IPS-20b (cell line): ENCODE results near the gene RALGPS1.
"Not testable (repeated sequence)": the region's sequence is repeated elsewhere in the genome, so short reads cannot be mapped to it uniquely, and the experiment has no call there.

Experiments
- H3K27ac ChIP-seq: one replicate; pipeline ENCODE4 v1.5.1; 2013; ENCODE audit warnings: low read length
- H3K27me3 ChIP-seq: 2 replicates; pipeline ENCODE4 v1.6.1; 2013; ENCODE audit warnings: mild to moderate bottlenecking, low read length, inconsistent platforms; ENCODE audit not compliant: insufficient read depth
- H3K36me3 ChIP-seq: 2 replicates; pipeline ENCODE4 v1.6.1; 2013; ENCODE audit warnings: low read depth, mild to moderate bottlenecking, inconsistent platforms, low read length, moderate library complexity; ENCODE audit not compliant: insufficient read depth
- H3K4me1 ChIP-seq: 2 replicates; pipeline ENCODE4 v1.6.1; 2013; ENCODE audit warnings: mild to moderate bottlenecking, control low read depth, inconsistent platforms, low read length, moderate library complexity; ENCODE audit not compliant: insufficient read depth
- H3K4me3 ChIP-seq: 2 replicates; pipeline ENCODE4 v1.5.1; 2013; ENCODE audit warnings: mild to moderate bottlenecking, low read length, inconsistent platforms
- H3K9ac ChIP-seq: 2 replicates; pipeline ENCODE4 v1.6.1; 2013; ENCODE audit warnings: low read depth, mild to moderate bottlenecking, inconsistent platforms, low read length, moderate library complexity
- H3K9me3 ChIP-seq: 2 replicates; pipeline ENCODE4 v1.6.1; 2013; ENCODE audit warnings: mild to moderate bottlenecking, low read depth, low read length, inconsistent platforms; ENCODE audit not compliant: insufficient read depth

The RALGPS1 gene

DNA sequence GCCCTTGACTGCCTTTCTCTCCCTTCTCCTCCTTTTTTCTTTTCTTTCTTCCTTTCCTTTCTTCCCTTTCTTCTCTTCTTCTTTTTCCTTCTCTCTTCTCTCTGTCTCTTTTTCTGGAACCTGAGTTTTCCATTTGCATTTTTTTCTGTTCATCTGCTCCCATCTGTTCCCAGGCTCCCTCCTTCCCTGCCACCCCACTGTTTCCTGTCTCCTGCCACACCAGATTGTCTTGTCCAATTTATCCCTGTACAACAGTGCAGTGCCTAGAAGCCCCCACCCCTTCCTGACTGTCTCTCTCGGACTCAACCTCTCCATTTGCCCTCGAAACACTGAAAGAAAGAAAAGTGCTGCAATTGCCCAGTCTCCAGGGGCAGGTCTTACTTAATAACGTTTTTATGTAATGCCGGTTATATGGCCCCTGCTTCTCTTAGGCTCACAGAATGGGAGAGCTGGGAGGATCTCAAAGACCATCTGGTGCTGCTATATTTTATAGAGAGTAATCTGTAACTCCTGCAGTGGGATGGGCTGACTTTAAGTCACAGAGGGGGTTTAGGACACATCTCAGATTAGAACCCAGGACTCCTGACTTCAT is 101.4 kb downstream of the RALGPS1 start:
- Histone ChIP-seq H3K36me3 (no peaks in the 10 kb centered on the region), H3K27ac (no peak overlapping the region), H3K4me1 (peaks cover 5% of the 10 kb centered on the region; the same call in 1 of the 2 replicates), H3K9me3 (no peaks in the 10 kb centered on the region), H3K27me3 (no peaks in the 10 kb centered on the region), H3K4me3 (no peak overlapping the region), H3K9ac (no peak overlapping the region)

DNA sequence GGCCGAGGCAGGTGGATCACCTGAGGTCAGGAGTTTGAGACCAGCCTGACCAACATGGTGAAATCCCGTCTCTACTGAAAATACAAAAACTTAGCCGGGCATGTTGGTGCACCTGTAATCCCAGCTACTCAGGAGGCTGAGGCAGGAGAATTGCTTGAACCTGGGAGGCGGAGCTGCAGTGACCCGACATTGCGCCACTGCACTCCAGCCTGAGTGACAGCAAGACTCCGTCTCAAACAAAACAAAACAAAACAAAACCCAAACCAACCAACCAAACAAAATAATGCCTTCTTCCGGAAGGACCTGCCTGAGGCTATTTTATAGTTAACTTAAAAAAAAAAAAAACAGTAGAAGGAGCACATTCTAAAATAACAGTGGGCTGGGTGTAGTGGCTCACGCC is 103.4 kb downstream of the RALGPS1 start:
- not testable (repeated sequence) for H3K27me3 ChIP-seq, H3K9me3 ChIP-seq, H3K9ac ChIP-seq, H3K36me3 ChIP-seq, H3K27ac ChIP-seq, H3K4me1 ChIP-seq, H3K4me3 ChIP-seq

DNA sequence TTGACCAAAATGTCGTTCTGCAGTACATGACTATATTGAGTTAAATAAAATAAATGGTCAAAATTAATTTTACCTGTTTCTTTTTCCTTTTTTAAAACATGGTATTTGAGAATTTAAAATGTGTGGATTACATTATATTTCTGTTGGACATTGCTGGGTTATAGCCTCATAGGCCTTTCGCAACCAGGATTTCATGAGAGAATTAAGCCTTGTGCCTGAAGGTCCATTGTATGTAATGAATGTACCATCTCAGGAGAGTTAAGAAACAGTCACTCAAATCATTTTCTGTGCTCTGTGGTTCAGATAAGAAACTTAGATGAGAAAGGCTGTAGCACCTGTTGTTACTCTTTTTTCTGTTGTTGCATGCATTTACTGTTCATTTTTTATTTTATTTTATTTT is 104.4 kb downstream of the RALGPS1 start:
- H3K27ac ChIP-seq: no peak overlapping the region
- H3K4me1 ChIP-seq: peaks cover 5% of the 10 kb centered on the region; the same call in 1 of the 2 replicates
- H3K4me3 ChIP-seq: no peak overlapping the region
- no peaks in the 10 kb centered on the region for H3K9me3 ChIP-seq
- H3K9ac ChIP-seq: no peak overlapping the region
- no peaks in the 10 kb centered on the region for H3K27me3 ChIP-seq
- H3K36me3 ChIP-seq: no peaks in the 10 kb centered on the region

DNA sequence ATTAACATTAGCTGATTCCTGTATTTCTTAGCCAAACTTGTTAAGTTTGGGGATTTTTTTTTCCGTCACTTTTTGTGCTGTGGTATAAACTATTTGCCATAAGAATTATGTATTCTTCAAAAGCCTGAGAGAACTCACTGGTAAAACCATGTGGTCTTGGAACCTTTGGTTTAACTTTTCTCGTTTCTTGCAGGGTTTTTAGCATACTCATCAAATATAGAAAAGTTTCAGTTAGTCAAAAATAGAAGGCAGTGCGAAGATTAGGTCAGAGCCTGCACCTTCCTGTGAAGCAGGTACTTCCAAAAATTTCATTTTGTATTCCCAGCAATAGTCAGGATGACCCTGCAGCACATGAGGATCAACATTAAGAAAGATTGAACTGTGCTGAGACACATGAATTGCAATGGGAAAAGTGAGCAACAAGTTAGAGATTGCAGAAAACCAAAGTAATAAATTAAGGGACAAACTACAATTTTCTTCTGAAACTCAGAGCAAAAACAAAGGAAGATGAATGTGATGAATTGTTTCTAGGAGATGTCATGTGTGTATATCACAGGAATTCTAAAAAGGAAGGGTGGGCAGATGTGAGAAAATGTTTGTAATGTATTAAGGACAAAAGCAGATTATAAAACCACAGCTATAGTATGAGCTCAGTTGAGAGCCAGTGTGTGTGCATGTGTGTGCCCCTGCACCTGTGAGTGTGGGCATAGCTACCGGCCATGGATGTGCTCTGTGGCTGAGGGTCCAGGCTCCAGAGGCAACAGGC is 105.6 kb downstream of the RALGPS1 start:
- H3K27ac ChIP-seq: no peak overlapping the region
- no peak overlapping the region for H3K9ac ChIP-seq
- H3K36me3 ChIP-seq: no peaks in the 10 kb centered on the region
- no peaks in the 10 kb centered on the region for H3K27me3 ChIP-seq
- H3K4me3 ChIP-seq: no peak overlapping the region
- H3K9me3 ChIP-seq: no peaks in the 10 kb centered on the region
- peaks cover 1% of the 10 kb centered on the region; the same call in 1 of the 2 replicates for H3K4me1 ChIP-seq

DNA sequence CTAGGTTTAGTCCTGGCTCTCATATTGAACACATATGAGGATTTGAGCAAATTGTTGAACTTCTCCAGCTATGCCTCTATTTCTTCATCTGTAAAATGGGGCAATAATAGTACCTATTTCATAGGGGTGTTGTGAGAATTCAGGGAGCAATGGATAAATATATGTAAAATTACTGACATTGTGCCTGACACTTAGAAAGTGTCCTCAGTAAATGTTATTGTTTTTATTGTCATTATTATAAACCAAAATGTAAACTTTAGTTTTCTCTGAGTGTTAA is 106.2 kb downstream of the RALGPS1 start:
- H3K27me3 ChIP-seq: no peaks in the 10 kb centered on the region
- H3K9ac ChIP-seq: no peak overlapping the region
- no peak overlapping the region for H3K27ac ChIP-seq
- no peaks in the 10 kb centered on the region for H3K4me1 ChIP-seq
- no peaks in the 10 kb centered on the region for H3K9me3 ChIP-seq
- no peaks in the 10 kb centered on the region for H3K36me3 ChIP-seq
- H3K4me3 ChIP-seq: no peak overlapping the region

DNA sequence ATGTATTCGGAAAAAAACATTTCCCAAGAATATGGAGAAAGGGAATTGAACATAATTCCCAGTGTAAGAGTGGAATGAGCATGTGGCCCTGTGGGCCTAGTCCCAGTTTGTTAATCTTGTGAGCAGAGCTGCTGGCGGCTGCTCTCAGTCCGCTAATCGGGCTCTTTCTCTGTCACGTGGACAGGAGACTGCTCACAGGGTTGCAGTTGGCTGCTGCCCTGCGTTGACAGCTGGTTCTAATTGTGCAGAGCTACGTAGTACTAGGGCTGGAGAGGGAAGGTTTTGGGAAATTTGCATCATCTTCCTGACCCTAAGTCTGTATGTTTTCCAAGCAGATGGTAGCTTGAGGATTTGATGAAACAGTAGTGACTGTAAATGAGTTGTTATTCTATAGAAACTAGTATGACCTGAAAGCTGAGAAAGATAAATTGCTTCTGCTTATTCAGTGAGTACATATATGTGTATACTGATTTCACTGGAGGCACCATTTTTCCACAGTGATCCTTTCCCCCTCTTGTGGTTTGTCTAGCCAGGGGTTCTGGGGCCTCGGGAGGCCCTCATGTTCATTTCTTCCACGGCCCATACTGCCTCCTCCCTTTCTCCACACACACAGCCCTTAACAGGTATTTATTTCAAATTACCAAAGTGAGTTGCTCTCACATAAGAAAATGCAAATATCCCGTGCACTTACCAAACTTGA is 107.2 kb downstream of the RALGPS1 start:
- Histone ChIP-seq H3K9ac (no peak overlapping the region), H3K4me1 (no peaks in the 10 kb centered on the region), H3K36me3 (no peaks in the 10 kb centered on the region), H3K27me3 (no peaks in the 10 kb centered on the region), H3K27ac (no peak overlapping the region), H3K4me3 (no peak overlapping the region), H3K9me3 (no peaks in the 10 kb centered on the region)

DNA sequence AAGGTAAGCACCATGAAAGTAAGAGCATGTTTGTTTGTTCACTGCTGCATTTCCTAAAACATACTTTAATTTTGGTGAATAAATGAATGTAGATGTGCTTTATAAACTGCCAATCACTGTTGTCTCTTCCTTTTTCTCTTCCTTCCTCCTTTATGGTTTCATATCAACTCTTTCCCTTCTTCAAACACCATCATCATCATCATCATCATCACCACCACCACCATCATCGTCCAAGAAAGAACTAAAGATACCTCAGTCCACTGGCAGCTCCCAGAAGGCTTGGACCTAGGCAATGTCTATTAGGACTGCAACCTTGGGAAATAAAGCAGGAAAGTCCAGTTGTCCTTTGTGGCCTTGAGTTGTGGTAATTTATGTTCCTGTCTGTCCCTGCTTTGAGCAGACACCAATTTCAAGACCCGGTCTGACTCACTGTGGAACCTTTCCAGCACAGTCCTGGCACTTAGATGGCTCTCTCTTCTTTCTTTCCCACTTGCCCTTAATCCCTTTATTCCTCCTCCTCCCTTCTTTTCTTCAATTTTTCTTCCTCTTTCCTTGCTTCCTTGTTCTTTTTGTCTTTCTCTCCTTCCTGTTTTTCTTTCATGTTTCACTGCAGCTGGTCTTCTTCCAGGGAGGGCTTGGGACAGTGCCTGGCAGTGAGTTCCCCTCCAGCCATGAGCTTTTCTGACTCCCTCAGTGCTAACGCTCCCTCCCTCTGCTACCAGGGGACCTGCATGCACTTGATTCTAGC is 108.5 kb downstream of the RALGPS1 start:
- Histone ChIP-seq H3K36me3 (no peaks in the 10 kb centered on the region), H3K27me3 (no peaks in the 10 kb centered on the region), H3K4me3 (no peak overlapping the region), H3K27ac (no peak overlapping the region), H3K4me1 (no peaks in the 10 kb centered on the region), H3K9me3 (no peaks in the 10 kb centered on the region), H3K9ac (no peak overlapping the region)

DNA sequence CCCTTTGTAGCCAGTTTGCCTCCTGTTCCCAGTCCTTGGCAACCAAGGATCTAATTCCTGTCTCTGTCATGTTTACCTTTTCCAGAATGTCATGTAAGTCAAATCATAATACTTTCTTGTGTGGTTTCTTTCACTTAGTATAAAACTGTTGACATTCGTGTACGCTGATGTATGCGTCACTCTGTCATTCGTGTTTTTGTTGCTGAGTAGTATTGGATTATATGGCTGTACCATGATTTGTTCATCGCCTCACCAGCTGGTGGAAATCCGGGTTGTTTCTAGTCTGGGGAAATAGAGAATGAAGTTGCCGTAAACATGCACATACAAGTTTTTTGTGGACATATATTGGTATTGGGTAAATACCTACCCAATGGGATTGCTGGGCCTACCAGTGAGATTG is 110.5 kb downstream of the RALGPS1 start:
- H3K36me3 ChIP-seq: no peaks in the 10 kb centered on the region
- no peak overlapping the region for H3K27ac ChIP-seq
- H3K4me3 ChIP-seq: no peak overlapping the region
- no peak overlapping the region for H3K9ac ChIP-seq
- no peaks in the 10 kb centered on the region for H3K27me3 ChIP-seq
- no peaks in the 10 kb centered on the region for H3K9me3 ChIP-seq
- no peaks in the 10 kb centered on the region for H3K4me1 ChIP-seq

DNA sequence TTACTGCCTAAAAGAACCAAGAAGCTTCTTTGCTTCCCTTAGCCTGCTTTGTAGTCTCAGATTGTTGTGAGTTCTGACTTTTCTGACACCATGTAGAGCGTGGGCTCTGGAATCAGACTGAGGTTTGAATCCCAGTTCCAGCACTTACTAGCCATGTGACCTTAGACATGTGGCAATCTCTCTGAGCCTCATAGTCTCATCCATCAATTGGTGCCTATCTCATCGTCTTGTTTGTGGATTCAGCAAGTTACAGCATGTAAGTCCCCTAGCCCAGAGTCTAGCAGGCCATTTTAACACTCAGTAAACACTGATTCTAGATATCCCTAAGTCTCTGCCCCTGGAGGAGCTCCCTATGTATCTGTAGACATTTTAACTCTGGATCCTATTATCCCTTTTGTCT is 113.1 kb downstream of the RALGPS1 start:
- Histone ChIP-seq H3K36me3 (no peaks in the 10 kb centered on the region), H3K4me1 (no peaks in the 10 kb centered on the region), H3K4me3 (no peak overlapping the region), H3K27me3 (no peaks in the 10 kb centered on the region), H3K27ac (no peak overlapping the region), H3K9me3 (no peaks in the 10 kb centered on the region), H3K9ac (no peak overlapping the region)

DNA sequence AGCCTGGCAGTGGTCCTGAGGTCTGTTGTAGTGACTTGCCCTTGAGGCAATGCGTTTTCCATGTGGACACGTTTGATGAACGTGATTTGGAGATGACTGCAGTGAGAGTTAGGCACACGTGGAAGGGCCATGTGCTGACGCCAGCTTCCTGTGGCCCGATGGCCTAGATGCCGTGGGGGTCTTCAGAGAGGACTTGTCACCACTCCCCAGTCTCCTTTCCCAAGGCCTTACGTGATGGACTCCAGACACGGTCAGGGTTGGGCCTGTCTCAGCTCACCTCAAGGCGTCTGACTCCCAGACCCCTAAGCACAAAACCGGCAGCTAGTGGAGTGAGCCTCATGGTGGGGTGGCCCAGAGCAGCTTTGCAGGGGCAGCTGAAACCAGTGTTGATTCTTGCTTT is 115.0 kb downstream of the RALGPS1 start:
- no peaks in the 10 kb centered on the region for H3K36me3 ChIP-seq
- H3K4me3 ChIP-seq: no peak overlapping the region
- no peaks in the 10 kb centered on the region for H3K27me3 ChIP-seq
- no peaks in the 10 kb centered on the region for H3K4me1 ChIP-seq
- H3K9ac ChIP-seq: no peak overlapping the region
- H3K9me3 ChIP-seq: no peaks in the 10 kb centered on the region
- H3K27ac ChIP-seq: no peak overlapping the region

DNA sequence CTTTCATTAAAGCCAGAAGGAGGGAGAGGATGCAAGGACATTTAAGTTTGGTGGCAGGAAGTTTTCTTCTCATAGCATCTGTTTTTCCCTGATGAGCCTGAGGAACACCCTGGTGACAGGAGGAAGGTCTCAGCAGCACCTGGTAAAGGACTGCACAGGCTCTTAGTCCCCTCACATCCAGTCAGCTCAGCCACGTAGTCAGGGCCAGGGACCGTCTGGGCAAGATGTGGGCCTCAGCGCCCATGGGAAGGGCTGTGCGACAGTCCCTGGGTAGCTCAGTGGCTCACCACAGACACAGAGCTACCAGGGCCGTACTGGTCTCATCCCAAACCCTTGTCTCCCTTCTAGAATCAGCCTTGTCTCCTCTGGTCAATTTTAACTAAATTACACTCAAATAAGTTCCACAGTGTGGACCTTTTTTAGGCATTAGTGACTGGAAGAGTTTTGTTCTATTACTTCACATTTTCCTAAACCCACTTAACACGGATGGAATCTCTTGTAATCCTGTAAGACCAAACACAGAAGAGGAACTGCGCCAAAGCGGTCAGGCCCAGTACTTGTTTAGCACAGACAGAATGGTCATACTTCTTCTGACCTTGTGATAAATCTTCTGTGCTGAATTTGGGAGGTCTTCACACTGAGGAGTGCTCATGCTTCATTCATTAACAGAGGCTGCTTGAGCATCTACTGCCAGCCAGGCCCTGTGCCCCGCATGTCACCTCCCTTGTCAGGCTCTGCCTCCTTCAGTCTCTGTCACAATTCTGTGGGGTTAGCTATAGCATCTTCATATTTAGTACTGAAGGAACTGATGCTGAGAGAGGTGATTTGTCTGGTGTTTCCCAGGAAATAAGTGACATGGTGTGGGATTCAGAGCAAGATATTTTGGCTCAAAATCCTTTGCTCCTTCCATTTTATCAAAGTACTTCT is 116.5 kb downstream of the RALGPS1 start:
- H3K27ac ChIP-seq: no peak overlapping the region
- H3K4me3 ChIP-seq: no peak overlapping the region
- H3K9me3 ChIP-seq: no peaks in the 10 kb centered on the region
- no peak overlapping the region for H3K9ac ChIP-seq
- H3K36me3 ChIP-seq: no peaks in the 10 kb centered on the region
- H3K4me1 ChIP-seq: no peaks in the 10 kb centered on the region
- no peaks in the 10 kb centered on the region for H3K27me3 ChIP-seq
